ENCODE results near the gene CKS2.
"Not testable (repeated sequence)": the region's sequence is repeated elsewhere in the genome, so short reads cannot be mapped to it uniquely, and the experiment has no call there.

Gene CKS2

GRCh38 chr9:89293014-89293413, 18.0 kb upstream of the CKS2 start:
- ChIA-PET POLR2A (no interaction called here), CTCF (no interaction called here)
- no peak for DNase-seq (ENCODE audit: extremely low spot score)
- TF ChIP-seq HDGF (IDR thresholded peaks at IDR 0.05; ENCODE audit: borderline replicate concordance) (no peak), ZNF384 (IDR thresholded peaks at IDR 0.05) (no peak), FOXK2 (IDR thresholded peaks at IDR 0.05) (no peak), TARDBP (IDR thresholded peaks at IDR 0.05) (no peak), CTBP1 (IDR thresholded peaks at IDR 0.05; ENCODE audit: borderline replicate concordance) (no peak), PKNOX1 (IDR thresholded peaks at IDR 0.05) (no peak), ARNT (IDR thresholded peaks at IDR 0.05) (no peak), BHLHE40 (IDR thresholded peaks at IDR 0.05; ENCODE audit: borderline replicate concordance) (no peak), LEF1 (IDR thresholded peaks at IDR 0.05; ENCODE audit: borderline replicate concordance) (no peak), L3MBTL2 (conservative IDR thresholded peaks at IDR 0.05) (no peak), NFRKB (IDR thresholded peaks at IDR 0.05) (no peak), FOXA1 (IDR thresholded peaks at IDR 0.05) (no peak), FOXM1 (IDR thresholded peaks at IDR 0.05; ENCODE audit: borderline replicate concordance) (no peak), ELF4 (IDR thresholded peaks at IDR 0.05) (no peak), SP1 (IDR thresholded peaks at IDR 0.05) (no peak)

- CTCF ChIA-PET, result no interaction called here
- no peak for TF ChIP-seq SP1 (IDR thresholded peaks at IDR 0.05)
- TF ChIP-seq CTBP1 (IDR thresholded peaks at IDR 0.05; ENCODE audit: borderline replicate concordance), result no peak
- TF ChIP-seq HDGF (IDR thresholded peaks at IDR 0.05; ENCODE audit: borderline replicate concordance), result no peak
- TF ChIP-seq FOXK2 (IDR thresholded peaks at IDR 0.05), result no peak
- no peak for TF ChIP-seq ELF4 (IDR thresholded peaks at IDR 0.05)
- POLR2A ChIA-PET, result no interaction called here
- no peak for DNase-seq (ENCODE audit: extremely low spot score)
Measured at GRCh38 chr9:89295400-89295799, 15.6 kb upstream of the CKS2 start.

GRCh38 chr9:89301996-89302395, 9.0 kb upstream of the CKS2 start:
- DNase-seq (ENCODE audit: extremely low spot score); POLR2A ChIA-PET; CTCF ChIA-PET: not testable (repeated sequence)

GRCh38 chr9:89304020-89304833, 6.8 kb upstream of the CKS2 start:
- TF ChIP-seq SP1 (IDR thresholded peaks at IDR 0.05) (no peak), BHLHE40 (IDR thresholded peaks at IDR 0.05; ENCODE audit: borderline replicate concordance) (no peak), FOXK2 (IDR thresholded peaks at IDR 0.05) (no peak), SUZ12 (IDR thresholded peaks at IDR 0.05) (no peak), ZNF384 (IDR thresholded peaks at IDR 0.05) (no peak)
- DNase-seq (ENCODE audit: extremely low spot score), result no peak
- ChIA-PET CTCF (interaction anchor here (0.6 kb wide), 1 partner anchor 35 kb away, joined by 6 read pairs; no protein-coding TSS in a partner anchor), POLR2A (no interaction called here)

GRCh38 chr9:89304834-89305188, 6.2 kb upstream of the CKS2 start:
- no peak for TF ChIP-seq FOXK2 (IDR thresholded peaks at IDR 0.05)
- no peak for TF ChIP-seq CTBP1 (IDR thresholded peaks at IDR 0.05; ENCODE audit: borderline replicate concordance)
- no peak for TF ChIP-seq NFRKB (IDR thresholded peaks at IDR 0.05)
- TF ChIP-seq LEF1 (IDR thresholded peaks at IDR 0.05; ENCODE audit: borderline replicate concordance), result no peak
- no peak for TF ChIP-seq FOXA1 (IDR thresholded peaks at IDR 0.05)
- no peak for TF ChIP-seq ELF4 (IDR thresholded peaks at IDR 0.05)
- TF ChIP-seq PKNOX1 (IDR thresholded peaks at IDR 0.05), result no peak
- no peak for TF ChIP-seq TARDBP (IDR thresholded peaks at IDR 0.05)
- no peak for TF ChIP-seq SP1 (IDR thresholded peaks at IDR 0.05)
- TF ChIP-seq HDGF (IDR thresholded peaks at IDR 0.05; ENCODE audit: borderline replicate concordance), result no peak
- TF ChIP-seq FOXM1 (IDR thresholded peaks at IDR 0.05; ENCODE audit: borderline replicate concordance), result no peak
- TF ChIP-seq BHLHE40 (IDR thresholded peaks at IDR 0.05; ENCODE audit: borderline replicate concordance), result no peak
- ChIA-PET POLR2A (no interaction called here), CTCF (no interaction called here)
- DNase-seq (ENCODE audit: extremely low spot score), result no peak

GRCh38 chr9:89305868-89306267, 5.1 kb upstream of the CKS2 start:
- no peak for DNase-seq (ENCODE audit: extremely low spot score)
- TF ChIP-seq PKNOX1 (IDR thresholded peaks at IDR 0.05) (no peak), FOXK2 (IDR thresholded peaks at IDR 0.05) (no peak), LEF1 (IDR thresholded peaks at IDR 0.05; ENCODE audit: borderline replicate concordance) (no peak), NFRKB (IDR thresholded peaks at IDR 0.05) (no peak), TARDBP (IDR thresholded peaks at IDR 0.05) (no peak)
- CTCF ChIA-PET, result no interaction called here
- POLR2A ChIA-PET, result no interaction called here

GRCh38 chr9:89309166-89309565, 1.8 kb upstream of the CKS2 start:
- ChIA-PET POLR2A (no interaction called here), CTCF (no interaction called here)
- no peak for TF ChIP-seq SUZ12 (IDR thresholded peaks at IDR 0.05)
- DNase-seq (ENCODE audit: extremely low spot score), result no peak

Measured in HEK293T (cell line).